ENCODE data around the gene ITM2C.

The ITM2C gene

DNA sequence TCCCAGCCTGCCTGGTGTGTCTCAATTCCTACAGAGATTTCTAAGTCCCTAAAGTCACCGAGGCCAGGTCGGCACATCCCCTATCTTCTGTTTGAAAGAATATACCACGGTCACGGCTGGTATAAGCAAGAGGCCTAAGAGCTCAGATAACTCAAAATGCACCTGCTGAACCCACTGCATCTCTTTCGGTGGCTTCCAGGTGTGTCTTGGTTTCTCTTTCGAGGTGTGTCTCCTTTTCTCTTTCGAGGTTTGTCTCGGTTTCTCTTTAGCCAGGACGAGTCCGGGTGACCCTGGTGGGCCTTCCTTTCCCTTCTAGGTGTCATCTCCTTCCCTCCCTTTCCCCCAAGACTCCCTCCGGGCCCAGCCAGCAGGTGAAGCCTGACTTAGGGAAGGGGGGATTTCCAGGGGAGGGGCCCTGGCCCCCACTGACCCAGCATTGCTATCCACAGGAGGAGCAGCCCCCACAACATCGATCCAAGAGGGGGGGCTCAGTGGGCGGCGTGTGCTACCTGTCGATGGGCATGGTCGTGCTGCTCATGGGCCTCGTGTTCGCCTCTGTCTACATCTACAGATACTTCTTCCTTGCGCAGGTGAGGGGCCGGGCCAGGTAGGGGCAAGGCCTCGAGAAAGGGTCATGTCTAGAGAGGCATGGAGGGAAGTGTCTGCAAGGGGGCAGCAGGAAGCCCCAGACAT, 8.4 kb downstream of the ITM2C start:
- DNase-seq (ENCODE audit: low read depth): no peak

- DNase-seq (ENCODE audit: low read depth): no peak
Measured at GRCh38 chr2:230873661-230874401, 9.1 kb downstream of the ITM2C start.

DNA sequence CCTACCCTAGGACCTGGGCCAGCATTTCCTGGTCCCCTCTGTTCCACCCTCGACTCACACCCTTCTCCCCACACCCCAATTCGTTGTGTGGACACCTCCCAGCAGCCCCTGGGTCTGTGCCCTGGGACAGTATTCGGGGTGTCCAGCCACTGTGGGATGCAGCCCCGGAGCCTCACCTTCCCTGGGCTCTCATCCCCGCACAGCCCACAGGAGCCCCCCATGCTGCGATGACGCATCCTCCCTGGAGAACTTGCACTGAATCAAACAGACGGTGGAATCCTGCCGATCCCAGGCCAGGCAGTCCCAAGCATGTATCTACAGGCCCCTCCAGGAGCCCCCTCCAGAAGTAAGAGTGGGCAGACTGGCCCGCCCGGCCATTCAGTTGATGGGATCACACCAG, 9.7 kb downstream of the ITM2C start:
- no peak for DNase-seq (ENCODE audit: low read depth)

- DNase-seq (ENCODE audit: low read depth): no peak
Measured at GRCh38 chr2:230874876-230875275, 10.1 kb downstream of the ITM2C start.

DNA sequence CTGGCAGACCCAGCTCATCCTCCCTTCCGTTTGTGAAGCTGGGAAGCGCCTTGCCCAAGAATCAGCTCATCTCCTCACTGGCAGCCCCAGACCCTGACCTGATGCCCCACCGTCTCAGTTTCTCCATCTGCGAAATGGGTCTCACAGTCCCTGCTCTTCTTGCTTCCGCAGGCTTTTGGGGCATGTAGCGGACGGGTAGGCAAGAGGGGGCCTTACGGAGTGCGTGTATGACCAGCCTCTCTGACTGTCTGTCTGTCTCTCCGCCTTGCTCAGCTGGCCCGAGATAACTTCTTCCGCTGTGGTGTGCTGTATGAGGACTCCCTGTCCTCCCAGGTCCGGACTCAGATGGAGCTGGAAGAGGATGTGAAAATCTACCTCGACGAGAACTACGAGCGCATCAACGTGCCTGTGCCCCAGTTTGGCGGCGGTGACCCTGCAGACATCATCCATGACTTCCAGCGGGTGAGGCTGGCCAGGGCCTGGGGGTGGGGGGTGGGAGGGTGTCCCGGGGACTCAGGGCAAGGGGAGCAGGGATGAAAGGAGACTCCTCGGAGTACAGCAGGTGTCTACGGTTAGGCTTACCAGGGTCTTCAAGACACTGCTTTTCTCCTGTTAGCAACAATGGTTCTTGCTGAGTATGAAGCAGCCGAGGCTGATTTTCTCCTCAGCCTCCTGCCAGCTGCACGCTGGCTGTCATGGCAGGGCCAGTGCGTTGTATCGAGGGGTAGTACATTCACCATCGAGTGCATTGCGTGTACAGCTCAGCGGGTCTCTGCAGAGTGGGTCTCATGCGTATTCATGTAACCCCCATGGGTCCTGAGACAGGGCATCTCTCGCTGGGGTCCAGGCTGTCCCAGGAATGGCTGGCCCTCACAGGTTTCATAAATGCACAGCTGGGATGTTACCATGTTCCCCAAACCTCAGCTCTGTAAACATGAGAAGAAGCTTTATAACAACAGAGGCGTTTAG, 10.9 kb downstream of the ITM2C start:
- no peak for DNase-seq (ENCODE audit: low read depth)

DNA sequence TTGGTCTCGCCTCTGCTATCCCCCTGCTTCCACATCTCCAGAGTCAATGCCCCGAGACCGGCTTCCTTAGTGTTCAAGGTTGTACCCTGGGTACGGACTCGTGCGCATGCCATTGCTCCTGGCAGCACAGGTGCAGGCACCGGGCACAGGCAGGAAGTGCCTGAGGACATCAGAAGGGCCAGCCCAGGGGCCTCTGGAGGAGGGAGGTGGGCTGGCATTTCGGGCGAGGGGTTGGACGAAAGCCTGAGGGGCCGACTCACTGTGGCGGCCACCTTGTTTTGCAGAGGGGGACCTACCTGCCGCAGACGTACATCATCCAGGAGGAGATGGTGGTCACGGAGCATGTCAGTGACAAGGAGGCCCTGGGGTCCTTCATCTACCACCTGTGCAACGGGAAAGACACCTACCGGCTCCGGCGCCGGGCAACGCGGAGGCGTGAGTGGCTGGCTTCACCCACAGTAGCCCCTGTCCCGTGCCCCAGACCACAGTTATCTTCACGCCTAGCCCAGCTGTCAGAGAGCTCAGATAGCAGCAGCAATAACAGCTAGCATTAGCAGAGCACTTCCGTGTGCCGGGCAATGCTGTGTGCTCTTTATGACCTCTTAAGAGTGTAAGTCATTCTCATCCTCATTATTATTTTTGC, 12.5 kb downstream of the ITM2C start:
- DNase-seq (ENCODE audit: low read depth): no peak

DNA sequence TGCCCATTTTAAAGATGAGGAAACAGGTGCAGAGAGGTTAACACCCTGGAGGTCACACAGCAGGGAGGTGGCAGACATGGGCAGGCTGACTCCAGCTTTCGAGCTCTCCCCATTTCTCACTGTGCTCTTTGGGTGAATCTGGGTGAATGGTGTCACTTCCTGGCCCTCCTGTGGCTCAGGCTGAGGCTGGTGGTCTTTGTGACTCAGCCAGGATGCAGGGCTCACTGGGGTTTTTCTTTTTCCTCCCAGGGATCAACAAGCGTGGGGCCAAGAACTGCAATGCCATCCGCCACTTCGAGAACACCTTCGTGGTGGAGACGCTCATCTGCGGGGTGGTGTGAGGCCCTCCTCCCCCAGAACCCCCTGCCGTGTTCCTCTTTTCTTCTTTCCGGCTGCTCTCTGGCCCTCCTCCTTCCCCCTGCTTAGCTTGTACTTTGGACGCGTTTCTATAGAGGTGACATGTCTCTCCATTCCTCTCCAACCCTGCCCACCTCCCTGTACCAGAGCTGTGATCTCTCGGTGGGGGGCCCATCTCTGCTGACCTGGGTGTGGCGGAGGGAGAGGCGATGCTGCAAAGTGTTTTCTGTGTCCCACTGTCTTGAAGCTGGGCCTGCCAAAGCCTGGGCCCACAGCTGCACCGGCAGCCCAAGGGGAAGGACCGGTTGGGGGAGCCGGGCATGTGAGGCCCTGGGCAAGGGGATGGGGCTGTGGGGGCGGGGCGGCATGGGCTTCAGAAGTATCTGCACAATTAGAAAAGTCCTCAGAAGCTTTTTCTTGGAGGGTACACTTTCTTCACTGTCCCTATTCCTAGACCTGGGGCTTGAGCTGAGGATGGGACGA, 13.2 kb downstream of the ITM2C start:
- DNase-seq (ENCODE audit: low read depth): no peak

DNA sequence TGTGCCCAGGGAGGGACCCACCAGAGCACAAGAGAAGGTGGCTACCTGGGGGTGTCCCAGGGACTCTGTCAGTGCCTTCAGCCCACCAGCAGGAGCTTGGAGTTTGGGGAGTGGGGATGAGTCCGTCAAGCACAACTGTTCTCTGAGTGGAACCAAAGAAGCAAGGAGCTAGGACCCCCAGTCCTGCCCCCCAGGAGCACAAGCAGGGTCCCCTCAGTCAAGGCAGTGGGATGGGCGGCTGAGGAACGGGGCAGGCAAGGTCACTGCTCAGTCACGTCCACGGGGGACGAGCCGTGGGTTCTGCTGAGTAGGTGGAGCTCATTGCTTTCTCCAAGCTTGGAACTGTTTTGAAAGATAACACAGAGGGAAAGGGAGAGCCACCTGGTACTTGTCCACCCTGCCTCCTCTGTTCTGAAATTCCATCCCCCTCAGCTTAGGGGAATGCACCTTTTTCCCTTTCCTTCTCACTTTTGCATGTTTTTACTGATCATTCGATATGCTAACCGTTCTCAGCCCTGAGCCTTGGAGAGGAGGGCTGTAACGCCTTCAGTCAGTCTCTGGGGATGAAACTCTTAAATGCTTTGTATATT, 14.0 kb downstream of the ITM2C start:
- no peak for DNase-seq (ENCODE audit: low read depth)

DNA sequence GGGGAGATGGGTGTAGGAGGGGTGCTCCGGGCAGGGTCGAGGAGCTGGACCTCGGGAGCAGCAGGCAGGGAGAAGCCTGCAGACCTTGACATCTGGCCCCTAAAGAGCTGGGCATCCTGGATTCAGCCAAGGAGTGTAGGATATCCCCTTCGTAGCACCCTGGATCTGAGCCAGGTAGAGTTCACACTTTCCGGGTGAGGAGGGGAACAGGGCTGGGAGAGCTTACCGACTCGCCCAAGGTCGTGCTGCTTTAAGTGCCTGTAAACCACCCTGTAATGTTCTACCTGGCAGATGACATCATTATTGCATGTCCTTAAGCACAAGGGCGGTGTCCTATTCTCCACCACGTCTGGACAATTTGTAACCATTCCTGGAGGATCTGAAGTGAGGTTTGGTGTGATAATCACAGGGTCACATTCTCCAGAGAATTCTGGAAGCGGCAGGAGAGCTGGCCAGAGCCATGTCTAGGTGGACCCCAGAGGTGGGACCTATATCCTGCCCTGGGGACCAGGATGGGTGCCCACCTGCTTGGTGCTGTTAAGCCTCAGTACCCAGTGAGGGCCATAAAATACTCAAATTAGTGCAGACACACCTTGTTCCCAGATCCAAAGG, 14.6 kb downstream of the ITM2C start:
- DNase-seq (ENCODE audit: low read depth): no peak

- no peak for DNase-seq (ENCODE audit: low read depth)
Measured at GRCh38 chr2:230879891-230880290, 15.1 kb downstream of the ITM2C start.

- DNase-seq (ENCODE audit: low read depth): no peak
Measured at GRCh38 chr2:230881840-230882239, 17.1 kb downstream of the ITM2C start.

- no peak for DNase-seq (ENCODE audit: low read depth)
Measured at GRCh38 chr2:230885463-230886130, 20.9 kb downstream of the ITM2C start.

DNA sequence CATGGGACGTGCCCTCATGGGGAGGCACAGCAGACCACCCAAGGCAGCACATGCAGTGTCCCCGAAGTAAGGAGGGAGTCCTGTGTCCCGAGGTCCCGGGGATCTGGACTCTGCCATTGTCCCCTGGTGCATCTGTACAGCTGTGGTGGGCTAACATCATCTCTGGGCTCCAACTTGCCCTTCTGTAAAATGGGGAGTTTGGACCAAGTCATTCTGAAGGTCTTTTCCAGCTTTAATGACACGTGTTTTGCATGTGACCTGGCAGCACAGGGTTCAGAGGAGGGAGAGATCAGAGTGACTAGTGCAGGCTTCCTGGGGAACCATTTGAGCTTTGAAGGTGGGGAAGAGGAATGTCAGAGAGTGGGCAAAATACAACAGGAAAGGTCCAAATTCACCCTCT, 21.5 kb downstream of the ITM2C start:
- DNase-seq (ENCODE audit: low read depth): no peak

GRCh38 chr2:230886671-230887071, 21.9 kb downstream of the ITM2C start:
- no peak for DNase-seq (ENCODE audit: low read depth)

DNA sequence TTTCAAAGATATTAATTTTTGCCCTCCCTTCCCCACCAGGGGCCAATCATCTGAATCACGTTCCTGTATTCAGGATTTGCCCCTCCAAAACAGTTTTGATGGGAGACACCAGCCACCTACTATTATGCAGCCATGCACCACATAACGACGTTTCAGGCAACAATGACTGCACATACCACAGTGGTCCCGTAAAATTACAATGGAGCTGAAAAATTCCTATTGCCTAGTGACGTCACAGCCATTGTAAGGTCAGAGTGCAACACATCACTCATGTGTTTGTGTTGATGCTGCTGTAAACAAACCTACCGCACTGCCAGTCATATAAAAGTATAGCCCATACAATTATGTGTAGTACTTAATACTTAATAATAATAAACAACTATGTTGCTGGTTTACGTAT, 22.6 kb downstream of the ITM2C start:
- no peak for DNase-seq (ENCODE audit: low read depth)

- DNase-seq (ENCODE audit: low read depth): no peak
Measured at GRCh38 chr2:230888824-230889400, 24.2 kb downstream of the ITM2C start.

DNA sequence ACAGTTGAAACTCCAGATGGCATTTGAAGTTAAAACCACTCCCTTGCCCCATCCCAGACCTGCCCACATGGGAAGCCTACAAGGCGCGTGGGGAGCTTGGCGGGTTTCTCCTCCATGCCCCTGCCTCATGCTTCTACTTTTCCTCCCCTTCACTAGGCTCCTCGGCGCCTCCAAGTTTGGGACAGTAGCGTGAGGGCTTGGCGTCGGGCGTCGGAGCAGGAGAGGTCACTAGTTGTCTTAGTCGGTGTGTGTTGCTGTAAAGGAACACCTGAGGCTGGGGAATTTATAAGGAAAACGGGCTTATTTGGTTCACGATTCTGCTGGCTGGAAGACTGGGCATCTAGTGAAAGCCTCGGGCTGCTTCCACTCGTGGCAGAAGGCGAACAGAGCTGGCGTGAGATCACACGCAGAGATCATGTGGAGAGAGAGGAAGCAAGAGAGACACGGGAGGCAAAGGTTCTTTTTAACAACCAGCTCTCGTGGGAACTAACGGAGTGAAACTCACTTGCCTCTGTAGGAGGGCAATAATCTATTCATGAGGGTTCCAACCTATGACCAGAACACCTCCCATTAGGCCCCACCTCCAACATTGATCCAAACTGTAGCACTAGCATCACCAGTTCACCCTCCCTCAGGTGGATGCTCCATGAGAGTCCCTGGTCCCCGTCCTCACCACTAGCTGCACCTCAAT, 25.3 kb downstream of the ITM2C start:
- DNase-seq (ENCODE audit: low read depth): no peak

GRCh38 chr2:230890646-230891045, 25.9 kb downstream of the ITM2C start:
- DNase-seq (ENCODE audit: low read depth): no peak

GRCh38 chr2:230891064-230891463, 26.3 kb downstream of the ITM2C start:
- DNase-seq (ENCODE audit: low read depth): no peak

Data from HS-27A (cell line).